ENCODE measurements around the gene GALC.
A peak's percentile ranks its signal among the peaks of the same experiment; 100 is the strongest.
"Not testable (repeated sequence)": the region's sequence is repeated elsewhere in the genome, so short reads cannot be mapped to it uniquely, and the experiment has no call there.

The GALC gene

GRCh38 chr14:87992718-87993628 lies at the start of gene GALC:
Gene GALC, minus strand, starts transcription at chr14:87993182. Its CDS starts 18 bp downstream, at chr14:87993164.
- peak; percentile 64 to 83 for DNase-seq

DNA sequence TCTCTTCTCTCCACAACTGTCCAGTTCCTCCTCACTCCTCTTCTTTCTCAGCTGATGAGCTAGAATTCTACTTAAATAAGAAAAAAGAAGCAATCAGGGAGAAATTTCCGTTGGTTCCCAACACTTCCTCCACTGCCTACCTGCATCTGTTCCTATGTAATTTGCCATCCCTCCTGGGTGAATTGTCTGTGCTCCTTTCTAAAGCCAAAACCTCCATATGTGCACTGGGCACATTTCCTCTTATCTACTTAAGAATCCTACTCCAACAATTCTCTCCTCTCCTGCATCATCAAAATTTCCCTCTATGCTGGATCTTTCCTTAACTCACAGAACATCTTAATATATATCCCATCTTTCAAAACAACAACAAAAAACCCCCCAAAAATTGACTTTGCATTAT lies 47.2 kb upstream of the GALC start:
- no peak for DNase-seq

GRCh38 chr14:88039197-88039596 lies 46.2 kb upstream of the GALC start:
- DNase-seq = no peak

- no peak for DNase-seq
Measured at GRCh38 chr14:88037325-88037724, 44.3 kb upstream of the GALC start.

DNA sequence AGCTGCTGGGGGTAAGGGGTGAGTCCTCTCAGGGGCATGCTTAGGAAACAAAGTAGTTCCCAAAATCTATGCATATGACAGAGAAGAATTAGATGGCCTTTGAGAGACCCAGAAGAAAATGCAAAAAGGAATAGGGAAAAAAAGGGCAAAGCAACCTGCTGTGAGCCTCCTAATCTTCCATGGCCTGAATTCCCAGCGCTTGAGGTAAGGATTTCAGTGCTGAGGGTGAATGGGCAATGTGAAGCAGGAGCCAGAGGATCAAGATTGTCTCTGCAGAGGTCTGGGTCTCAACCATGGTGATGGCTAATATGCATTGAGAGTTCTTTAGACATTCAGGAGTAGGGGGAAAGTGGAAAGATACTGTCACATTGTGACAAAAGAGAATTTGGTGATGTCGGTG lies 43.4 kb upstream of the GALC start:
- no peak for DNase-seq

GRCh38 chr14:88034076-88034475 lies 41.1 kb upstream of the GALC start:
- no peak for DNase-seq

DNA sequence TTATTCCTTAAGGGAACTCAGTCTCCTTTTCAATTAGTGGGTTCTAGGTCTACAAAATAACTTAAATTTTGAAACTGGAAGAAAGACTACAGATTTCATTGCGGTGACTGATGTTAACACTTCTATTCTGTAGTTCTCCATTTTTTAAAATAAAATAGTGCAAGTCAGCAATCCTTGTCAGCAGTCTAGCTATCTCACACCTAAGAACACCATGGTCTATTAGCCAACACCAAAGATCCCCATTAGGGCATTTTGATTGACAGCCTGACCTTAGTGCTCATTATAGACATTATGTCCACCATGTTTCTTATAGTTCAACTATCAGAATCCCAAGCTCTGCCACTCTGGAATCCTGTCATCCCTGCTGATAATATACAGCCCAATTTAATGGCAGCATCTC lies 39.4 kb upstream of the GALC start:
- DNase-seq = no peak

DNA sequence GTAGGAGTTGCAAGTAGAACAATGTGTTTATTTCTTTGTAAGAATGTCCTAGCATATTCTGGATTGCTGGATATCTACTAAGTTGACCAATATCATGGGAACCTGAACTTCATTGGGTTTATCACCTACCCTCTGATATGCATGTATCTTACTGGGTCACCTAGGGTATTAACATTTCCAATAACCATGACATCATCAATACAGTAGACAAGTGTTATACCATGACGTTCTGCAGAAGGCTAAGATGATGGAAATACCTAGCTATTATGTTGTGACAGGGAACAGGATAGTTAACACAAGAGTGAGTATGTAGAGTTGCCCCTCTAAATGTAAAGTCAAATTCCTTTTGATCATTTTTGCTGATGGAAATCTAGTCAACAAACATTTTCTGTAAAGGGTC lies 37.9 kb upstream of the GALC start:
- DNase-seq = no peak

DNA sequence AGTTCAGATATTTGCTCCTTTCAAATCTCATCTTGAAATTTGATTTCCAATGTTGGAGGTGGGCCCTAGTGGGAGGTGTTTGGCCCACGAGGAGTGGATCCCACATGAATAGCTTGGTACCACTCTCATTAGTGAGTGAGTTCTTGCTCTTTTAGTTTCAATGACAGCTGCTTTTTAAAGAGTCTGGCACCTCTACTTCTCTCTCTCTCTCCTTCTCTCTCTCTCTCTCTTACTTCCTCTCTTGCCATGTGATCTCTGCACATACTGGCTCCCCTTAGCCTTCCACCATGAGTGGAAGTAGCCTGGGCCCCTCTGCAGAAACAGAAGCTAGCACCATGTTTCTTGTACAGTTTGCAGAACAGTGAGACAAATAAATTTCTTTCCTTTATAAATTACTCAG lies 37.1 kb upstream of the GALC start:
- no peak for DNase-seq

- no peak for DNase-seq
Measured at GRCh38 chr14:88029500-88029899, 36.5 kb upstream of the GALC start.

DNA sequence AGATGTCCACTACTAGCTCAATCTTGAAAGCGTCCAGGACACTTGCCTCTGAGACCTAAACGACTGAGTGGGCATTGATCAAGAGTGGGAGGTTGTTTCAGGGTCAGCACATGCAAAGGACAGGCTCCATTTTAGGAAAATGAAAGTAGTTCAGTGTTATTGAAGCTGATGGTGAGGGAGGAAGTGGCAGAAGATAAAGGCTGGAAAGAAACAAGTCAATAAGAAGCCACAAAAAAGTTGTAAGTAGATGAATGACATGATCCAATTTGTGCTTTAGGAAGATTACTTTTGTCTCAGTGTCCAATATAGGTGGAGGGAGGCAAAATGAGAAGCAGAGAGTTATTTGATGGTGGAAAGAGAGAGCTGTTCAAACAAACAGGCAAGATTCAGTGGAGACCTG lies 33.9 kb upstream of the GALC start:
- no peak for DNase-seq

GRCh38 chr14:88025313-88025712 lies 32.3 kb upstream of the GALC start:
- DNase-seq = no peak

GRCh38 chr14:88024252-88025086 lies 31.5 kb upstream of the GALC start:
- DNase-seq = not testable (repeated sequence)

DNA sequence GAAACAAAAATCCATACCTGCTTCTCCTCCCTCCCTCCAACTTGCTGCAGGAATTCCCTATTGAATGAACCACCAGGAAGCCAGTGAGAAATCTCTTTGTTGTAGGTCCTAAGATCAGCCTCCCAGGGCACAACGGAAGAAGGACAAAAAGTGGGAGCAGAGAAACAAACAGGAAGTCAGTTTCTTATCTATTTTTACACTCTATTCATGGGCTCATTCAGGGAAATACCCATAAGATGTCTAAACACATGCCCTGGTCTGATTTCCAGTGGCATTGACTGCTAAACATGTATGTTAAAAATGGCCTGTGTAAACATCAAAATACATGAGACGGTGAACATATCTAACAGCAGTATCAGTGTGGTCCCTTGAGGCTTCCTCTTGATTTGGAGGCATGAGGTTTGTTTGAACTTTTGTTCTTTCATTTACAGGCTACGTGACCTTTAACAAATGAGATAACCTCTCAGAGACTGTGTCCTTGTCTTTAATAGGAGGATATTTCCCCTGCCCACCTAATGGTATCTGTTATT lies 30.7 kb upstream of the GALC start:
- no peak for DNase-seq

GRCh38 chr14:88017535-88017934 lies 24.6 kb upstream of the GALC start:
- no peak for DNase-seq

DNA sequence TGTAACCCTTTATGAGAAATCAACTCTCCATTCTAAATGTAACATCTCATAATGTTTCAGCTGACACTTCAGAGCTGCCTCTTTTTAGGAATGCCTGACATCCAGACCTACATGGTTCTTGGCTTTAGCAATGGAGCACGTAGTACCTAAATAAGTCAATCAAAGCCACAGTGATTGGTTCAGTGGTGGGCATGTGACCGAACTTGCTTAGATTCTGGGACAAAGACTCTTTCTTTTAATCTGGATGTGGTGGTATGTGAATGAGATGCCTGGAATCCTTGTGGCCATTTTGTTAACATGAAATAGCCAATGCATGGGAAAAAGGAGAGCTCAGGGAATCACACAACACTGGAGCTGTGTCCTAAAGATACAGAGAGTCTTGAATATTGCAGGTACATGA lies 23.8 kb upstream of the GALC start:
- DNase-seq = no peak

GRCh38 chr14:88013750-88014349 lies 20.9 kb upstream of the GALC start:
- peak; percentile 9 to 79 for DNase-seq

DNA sequence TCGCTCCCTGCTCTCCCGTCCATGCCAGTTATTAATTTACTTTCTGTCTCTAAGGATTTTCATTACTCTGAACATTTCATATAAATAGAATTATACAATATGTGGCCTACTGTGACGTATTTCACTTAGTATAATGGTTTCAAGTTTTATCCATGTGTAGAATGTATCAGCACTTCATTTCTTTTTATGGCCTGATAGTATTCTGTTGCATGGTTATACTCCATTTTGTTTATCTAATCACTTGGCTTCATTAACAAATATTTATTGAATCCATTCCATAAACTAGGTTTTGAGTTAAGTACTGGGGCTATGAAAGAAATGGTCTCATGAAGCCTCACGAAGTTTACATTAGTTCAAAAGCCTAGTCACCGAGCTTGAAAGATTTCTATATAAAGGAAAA lies 19.5 kb upstream of the GALC start:
- DNase-seq = no peak

DNA sequence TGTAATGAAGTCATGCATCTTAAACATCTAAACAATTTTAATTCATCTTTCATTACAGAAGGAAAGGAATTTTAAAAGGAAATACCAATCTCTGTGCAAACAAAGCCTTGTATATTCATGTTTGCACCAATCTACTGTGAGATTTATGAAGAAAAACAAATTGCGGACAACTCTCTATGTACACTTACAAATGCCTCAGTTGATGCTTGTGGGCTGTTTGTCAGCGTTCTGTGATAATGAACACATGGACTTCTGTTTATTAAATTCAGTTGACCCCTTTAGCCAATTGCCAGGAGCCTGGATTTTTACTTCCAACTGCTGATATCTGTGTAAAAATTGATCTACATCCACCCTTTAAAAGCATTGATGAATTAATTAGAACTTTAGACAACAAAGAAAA lies 17.3 kb upstream of the GALC start:
- DNase-seq = no peak

- no peak for DNase-seq
Measured at GRCh38 chr14:88009486-88009885, 16.5 kb upstream of the GALC start.

- DNase-seq = no peak
Measured at GRCh38 chr14:88008039-88008742, 15.2 kb upstream of the GALC start.

DNA sequence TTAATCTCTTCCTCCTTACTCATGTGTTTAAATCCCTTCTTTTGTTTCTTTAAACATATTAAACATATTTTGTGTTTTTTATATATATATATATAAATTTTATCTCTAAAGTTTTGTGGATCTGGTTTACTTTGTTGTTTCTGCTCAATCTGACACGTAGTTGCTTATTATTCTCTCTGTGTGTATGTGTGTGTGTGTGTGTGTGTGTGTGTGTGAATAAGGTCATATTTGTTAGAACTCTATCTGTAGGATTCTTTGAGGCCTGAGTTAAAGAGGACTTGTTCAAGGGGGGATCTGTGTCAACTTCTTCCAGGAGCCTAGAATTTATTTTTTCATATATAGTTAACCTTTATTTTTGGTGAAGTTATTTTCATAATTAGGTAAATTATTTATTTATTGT lies 14.6 kb upstream of the GALC start:
- no peak for DNase-seq
